ENCODE data around the gene PADI1. TPM values are rescaled to one million over a fixed set of nuclear protein-coding genes. Genes with fewer than 3 reads are reported as not detected.

PADI1 gene
- total RNA-seq, 1 experiment from 2014 or later, result 0.24 TPM

- Histone ChIP-seq H3K23ac (ENCODE audit: insufficient read length, low read depth, low read length) (no peak overlapping the region), H2BK15ac (ENCODE audit: low read depth, low read length) (no peak overlapping the region), H4K5ac (ENCODE audit: insufficient read length, low read depth, low read length) (no peak overlapping the region), H3K4ac (ENCODE audit: low read depth, low read length) (no peak overlapping the region), H2BK5ac (ENCODE audit: insufficient read length, low read length) (no peak overlapping the region), H3K56ac (ENCODE audit: insufficient read length, low read depth, low read length) (no peak overlapping the region), H3K4me2 (ENCODE audit: insufficient read depth, insufficient read length, low read length) (no peak overlapping the region), H3K14ac (ENCODE audit: insufficient read depth, low read length) (no peak overlapping the region), H4K20me1 (ENCODE audit: control insufficient read depth, insufficient read depth, insufficient read length) (no peaks in the 10 kb centered on the region), H4K91ac (ENCODE audit: insufficient read length, low read depth, low read length) (no peak overlapping the region), H3K27me3 (ENCODE audit: insufficient read depth, low read length) (no peaks in the 10 kb centered on the region), H2BK120ac (ENCODE audit: low read depth, low read length, poor library complexity, severe bottlenecking) (no peak overlapping the region), H2AK5ac (ENCODE audit: insufficient read length, low read length) (no peak overlapping the region), H3K23me2 (ENCODE audit: insufficient read length, low read depth, low read length, poor library complexity, severe bottlenecking) (no peaks in the 10 kb centered on the region), H4K8ac (replicated peaks; ENCODE audit: insufficient read length, low read depth, low read length) (no peak overlapping the region), H3T11ph (ENCODE audit: low read length) (no peak overlapping the region), H3K4me1 (ENCODE audit: insufficient read depth, low read length) (no peaks in the 10 kb centered on the region), H3K79me2 (ENCODE audit: insufficient read depth, low read length) (no peaks in the 10 kb centered on the region), H2BK20ac (ENCODE audit: low read depth, low read length, poor library complexity, severe bottlenecking) (no peak overlapping the region), H3K27ac (ENCODE audit: insufficient read length, low read depth, low read length) (no peak overlapping the region), H3K18ac (ENCODE audit: insufficient read length, low read depth, low read length) (no peak overlapping the region), H2AFZ (ENCODE audit: low read length) (no peak overlapping the region), H3K9ac (ENCODE audit: extremely low read depth, insufficient read length, low read length) (no peak overlapping the region), H3K9me3 (ENCODE audit: control insufficient read depth, low read depth, low read length) (no peaks in the 10 kb centered on the region), H2BK12ac (ENCODE audit: insufficient read length, low read depth, low read length) (no peak overlapping the region), H3K79me1 (ENCODE audit: insufficient read depth, low read depth, low read length, poor library complexity, severe bottlenecking) (no peaks in the 10 kb centered on the region)
- Mint-ChIP-seq H3K4me3 (no peak overlapping the region), H3K4me1 (peaks cover 5 to 8% of the 10 kb centered on the region in 2 experiments; a peak in 2 of 4 replicates), H3K27ac (no peak overlapping the region), H3K36me3 (ENCODE audit: insufficient read depth in 1 of 3, low read depth in 3 of 3) (no peaks in the 10 kb centered on the region), H3K27me3 (ENCODE audit: low read depth) (peaks cover 7% of the 10 kb centered on the region), H3K9me3 (no peaks in the 10 kb centered on the region)
- no peak for DNase-seq
- WGBS (ENCODE audit: extremely low coverage, insufficient read length, low lambda C conversion rate), result no CpG with 5 or more reads among the region's 5 CpGs
- TF ChIP-seq CTCF (conservative IDR thresholded peaks at IDR 0.05), result no peak
These were observed 82.3 kb downstream of the PADI1 start for GRCh38 chr1:17287130-17287776.

Measured in H9 (cell line).